HG03280 (cell line): Measurements from ENCODE around the gene FAM120B.
A peak's percentile ranks its signal among the peaks of the same experiment; 100 is the strongest.
"Not testable (repeated sequence)": the region's sequence is repeated elsewhere in the genome, so short reads cannot be mapped to it uniquely, and the experiment has no call there.

Experiments used
- ATAC-seq: cut with Tn5 transposase; IDR thresholded peaks from one replicate; pipeline ENCODE4 v1.9.1; 2021; ENCODE audit warnings: mild to moderate bottlenecking, moderate library complexity; ENCODE audit not compliant: unreplicated experiment

The FAM120B gene

GRCh38 chr6:170351456-170351855 lies 44.9 kb downstream of the FAM120B start:
- ATAC-seq = not testable (repeated sequence)

DNA sequence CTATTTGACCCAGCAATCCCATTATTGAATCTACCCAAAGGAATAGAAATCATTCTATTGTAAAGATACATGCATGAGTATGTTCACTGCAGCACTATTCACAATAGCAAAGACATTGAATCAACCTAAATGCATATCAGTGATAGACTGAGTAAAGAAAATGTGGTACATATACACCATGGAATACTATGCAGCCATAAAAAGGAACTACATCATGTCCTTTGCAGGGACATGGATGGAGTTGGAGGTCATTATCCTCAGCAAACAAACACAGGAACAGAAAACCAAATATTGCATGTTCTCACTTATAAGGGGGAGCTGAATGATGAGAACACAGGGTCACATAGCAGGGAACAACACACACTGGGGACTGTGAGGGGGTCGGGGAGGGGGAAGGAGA lies 48.6 kb downstream of the FAM120B start:
- ATAC-seq = not testable (repeated sequence)

GRCh38 chr6:170355661-170356060 lies 49.1 kb downstream of the FAM120B start:
- no peak for ATAC-seq

- ATAC-seq = no peak
Observed at GRCh38 chr6:170357812-170358211, 51.3 kb downstream of the FAM120B start.

DNA sequence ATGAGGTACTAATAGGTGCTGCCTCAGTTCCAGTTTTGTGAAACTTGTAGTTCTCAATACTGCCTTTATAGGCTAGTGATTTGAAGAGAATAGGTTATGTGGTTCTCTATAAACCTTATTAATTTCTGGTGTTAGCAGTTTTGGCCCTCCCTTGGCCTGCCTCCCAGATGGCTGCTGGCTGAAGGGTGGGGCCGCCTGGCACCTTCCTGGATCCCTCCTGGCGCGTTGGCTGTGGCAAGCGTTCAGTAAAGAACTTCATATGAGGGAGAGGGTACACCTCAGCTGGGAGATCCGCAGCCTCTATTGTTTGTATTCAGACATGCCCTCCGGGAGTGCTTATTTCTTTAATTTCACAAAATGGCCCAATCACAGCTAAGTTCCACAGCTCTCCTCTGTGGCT lies 51.9 kb downstream of the FAM120B start:
- ATAC-seq = no peak

DNA sequence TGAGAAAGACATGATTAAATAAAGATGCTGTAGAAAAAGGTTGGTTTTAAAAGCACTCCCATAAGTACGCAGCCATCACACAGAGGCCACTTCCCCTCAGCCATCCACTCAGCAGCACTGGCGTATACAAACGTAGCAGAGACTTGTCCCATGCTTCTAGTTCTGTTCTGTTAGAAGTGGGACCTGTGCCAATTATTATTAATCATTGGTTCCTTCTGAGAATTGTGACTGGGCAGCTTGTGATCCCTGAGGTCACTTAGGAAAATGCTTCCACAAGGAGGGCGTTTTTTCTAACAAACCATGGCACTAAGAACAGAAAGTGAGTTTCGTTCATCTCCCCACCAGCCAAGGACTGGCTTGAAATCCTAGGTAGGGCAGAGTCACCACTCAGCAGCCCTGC lies 53.9 kb downstream of the FAM120B start:
- no peak for ATAC-seq

- ATAC-seq = no peak
Observed at GRCh38 chr6:170361335-170361734, 54.8 kb downstream of the FAM120B start.

DNA sequence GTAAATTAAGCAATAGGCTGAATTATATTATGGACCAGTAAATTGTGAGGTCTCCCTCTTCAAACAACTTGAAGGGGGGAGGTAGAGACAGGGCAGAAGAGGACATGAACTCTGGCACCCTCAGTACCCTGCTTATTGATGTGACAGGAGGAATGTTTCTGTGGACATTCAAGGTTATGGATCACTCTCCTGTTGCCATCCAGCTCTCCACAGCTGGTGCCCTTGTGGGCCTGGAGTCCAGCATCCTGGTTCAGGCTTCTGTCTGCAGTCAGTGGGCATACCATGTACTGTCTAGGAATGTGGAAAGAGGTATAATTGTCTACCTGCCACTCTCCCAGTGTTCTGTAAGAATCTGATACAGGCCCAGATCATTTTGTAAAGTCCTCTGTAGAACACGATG lies 55.6 kb downstream of the FAM120B start:
- no peak for ATAC-seq

DNA sequence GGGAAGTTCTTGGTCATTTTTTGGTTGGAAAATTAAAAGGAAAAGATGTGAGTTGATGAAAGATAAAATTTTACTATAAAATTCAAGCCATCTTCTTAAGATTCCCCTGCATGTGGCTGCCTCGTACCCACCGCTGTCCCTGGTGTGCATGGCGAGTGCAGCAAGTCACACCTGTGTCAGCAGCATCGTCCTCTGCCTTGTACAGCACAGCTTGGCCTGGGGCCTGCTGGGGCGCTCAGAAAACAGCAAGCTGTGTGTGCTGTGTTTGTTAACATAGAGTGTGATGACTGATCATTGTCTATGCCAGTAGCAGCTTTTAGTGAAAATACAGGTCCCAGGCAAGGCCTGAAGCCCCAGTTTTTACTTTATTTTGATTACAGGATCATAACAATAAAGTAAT lies 56.7 kb downstream of the FAM120B start:
- no peak for ATAC-seq

GRCh38 chr6:170365121-170365520 lies 58.6 kb downstream of the FAM120B start:
- no peak for ATAC-seq

GRCh38 chr6:170365593-170365992 lies 59.0 kb downstream of the FAM120B start:
- no peak for ATAC-seq

DNA sequence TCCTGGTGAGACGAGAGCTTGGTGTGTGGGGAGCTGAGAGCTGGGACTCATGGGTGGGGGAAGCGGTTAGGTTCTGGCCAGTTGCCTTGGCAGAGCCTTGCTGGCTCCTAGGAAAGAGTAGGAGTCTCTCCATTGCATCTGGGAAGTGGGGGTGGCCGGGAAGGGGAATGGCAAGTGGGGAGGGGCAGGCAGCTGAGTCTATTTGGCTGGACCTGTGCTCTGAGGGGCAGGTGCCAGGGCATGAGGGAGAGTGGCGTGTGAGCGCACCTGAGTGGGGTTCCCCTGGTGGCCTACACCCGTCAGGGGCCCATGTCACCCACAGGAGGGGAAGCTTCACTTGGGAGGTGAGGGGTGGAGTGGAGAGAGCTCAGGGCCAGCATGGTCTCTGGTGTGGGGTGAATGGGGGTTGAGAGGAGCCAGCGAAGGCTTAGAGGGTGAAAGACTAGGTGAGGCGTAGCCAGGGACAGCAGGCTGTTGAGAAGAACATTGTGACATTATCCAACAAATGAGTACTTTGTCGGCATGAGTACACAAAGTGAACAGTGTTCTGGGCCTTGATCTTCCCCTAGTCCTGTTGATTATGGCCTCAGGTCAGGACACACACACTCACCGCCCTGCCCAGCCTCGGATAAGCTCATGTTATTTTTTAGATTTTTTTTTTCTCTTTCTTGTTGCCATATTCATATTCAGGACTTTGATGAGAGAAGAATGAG lies 59.8 kb downstream of the FAM120B start:
- ATAC-seq = no peak

DNA sequence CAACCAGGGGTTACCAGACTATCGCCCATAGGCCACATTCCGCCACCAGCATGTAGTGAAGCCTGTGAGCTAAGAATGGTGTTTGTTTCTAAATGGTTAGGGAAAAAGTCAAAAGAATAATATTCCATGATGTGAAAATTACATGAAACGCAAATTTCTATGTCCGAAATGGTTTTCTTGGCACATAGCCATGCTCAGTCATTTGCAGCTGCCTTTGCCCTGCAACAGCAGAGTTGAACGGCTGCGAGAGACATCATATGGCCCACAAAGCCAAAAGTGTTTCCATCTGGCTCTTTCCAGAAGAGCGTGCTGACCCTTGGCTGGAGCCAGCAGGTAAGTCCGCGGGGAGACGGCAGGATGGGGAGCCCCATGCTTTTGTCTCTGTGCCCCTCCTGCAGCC lies 60.7 kb downstream of the FAM120B start:
- ATAC-seq = no peak

GRCh38 chr6:170368544-170368943 lies 62.0 kb downstream of the FAM120B start:
- no peak for ATAC-seq

GRCh38 chr6:170369403-170369802 lies 62.8 kb downstream of the FAM120B start:
- ATAC-seq = no peak

DNA sequence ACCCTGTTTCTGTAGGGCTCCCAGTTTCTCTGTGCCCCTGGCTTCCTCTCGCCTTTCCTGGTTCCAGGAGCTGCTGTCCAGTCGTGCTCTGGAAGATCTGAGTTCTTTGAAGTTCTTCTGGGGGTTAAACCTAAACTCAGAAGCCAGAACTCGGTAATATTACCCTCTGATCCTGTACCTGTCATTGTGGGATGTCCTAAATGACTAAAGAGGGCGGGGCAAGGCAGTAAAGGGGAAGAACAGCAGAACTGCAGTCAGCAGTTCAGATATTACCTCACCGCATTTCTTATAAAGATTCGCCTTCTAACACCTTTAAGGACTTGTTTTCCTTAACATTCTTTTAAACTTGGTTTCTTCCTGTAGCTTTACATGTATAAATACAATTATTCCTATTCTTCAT lies 63.9 kb downstream of the FAM120B start:
- ATAC-seq = peak; percentile 59

GRCh38 chr6:170371080-170371479 lies 64.5 kb downstream of the FAM120B start:
- ATAC-seq = no peak

GRCh38 chr6:170371588-170371987 lies 65.0 kb downstream of the FAM120B start:
- ATAC-seq = no peak

GRCh38 chr6:170372380-170373325 lies 66.1 kb downstream of the FAM120B start:
- ATAC-seq = no peak

- no peak for ATAC-seq
Observed at GRCh38 chr6:170374571-170375444, 68.2 kb downstream of the FAM120B start.

DNA sequence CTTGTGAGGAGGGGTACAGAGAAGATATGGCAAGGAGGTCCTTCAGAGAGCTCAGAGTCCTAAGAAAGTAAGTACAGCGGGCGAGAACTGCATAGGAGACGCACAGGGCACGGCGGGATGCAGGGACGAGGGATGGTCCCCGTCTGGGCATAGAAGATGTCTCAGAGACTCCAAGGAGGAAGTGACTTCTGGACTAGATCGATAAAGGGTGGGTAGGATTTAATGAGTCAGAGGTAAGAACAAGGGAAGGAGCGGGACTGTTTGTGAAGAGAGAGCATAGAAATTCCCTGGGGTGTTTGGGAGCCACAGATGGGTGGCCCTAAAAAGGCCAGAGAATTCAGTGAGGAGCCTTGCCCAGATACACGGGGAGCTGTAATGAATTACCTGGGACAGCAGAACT lies 69.1 kb downstream of the FAM120B start:
- no peak for ATAC-seq
